NCI-H2107 treated with DMSO at 0.1 percent for 48 hours (cell line): Measurements from ENCODE around the gene MLC1.

Experiments used
- DNase-seq: peaks from one replicate; lab custom pipeline; 2025; ENCODE audit not compliant: unreplicated experiment; lab: John Stamatoyannopoulos, UW

Gene MLC1

GRCh38 chr22:50039669-50040443 lies 45.4 kb downstream of the MLC1 start:
- DNase-seq = no peak

GRCh38 chr22:50035976-50036724 lies 49.1 kb downstream of the MLC1 start:
- no peak for DNase-seq

DNA sequence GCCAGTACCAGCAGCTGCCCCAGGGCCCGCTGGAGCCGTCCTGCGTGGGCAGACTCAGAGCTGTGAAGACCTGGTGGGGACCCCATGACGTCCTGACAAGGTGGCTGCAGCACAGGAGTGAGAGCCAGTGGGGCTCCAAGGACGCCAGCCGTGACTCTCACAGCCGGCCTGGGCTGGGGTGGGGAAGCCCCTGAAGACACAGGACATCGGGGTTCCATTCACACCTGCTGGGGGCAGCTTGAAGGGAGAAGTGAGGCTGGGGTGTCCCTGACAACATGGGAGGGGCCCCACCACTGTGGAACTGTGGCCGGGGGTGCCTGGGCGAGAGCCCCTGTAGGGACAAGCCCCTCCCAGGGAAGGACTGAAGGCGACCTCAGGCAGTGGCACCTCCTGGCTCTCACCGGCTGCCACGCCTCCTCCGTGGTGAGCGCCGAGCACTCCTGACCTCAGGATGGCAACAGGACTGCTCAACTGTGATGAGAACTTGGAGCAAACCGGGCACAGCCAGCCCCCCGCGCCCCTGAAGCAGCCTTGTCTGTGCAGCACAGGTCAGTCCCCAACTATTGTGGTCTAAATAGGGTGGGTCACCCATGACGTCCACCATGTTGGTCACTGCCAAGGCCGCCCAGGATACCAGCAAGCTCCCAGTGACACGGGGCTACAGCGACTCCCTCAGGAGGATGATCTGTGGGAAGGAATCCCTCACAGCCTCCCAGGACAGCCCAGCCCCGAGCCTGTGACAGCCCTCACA lies 49.9 kb downstream of the MLC1 start:
- no peak for DNase-seq

GRCh38 chr22:50034126-50035081 lies 50.8 kb downstream of the MLC1 start:
- no peak for DNase-seq

GRCh38 chr22:50032941-50033601 lies 52.2 kb downstream of the MLC1 start:
- no peak for DNase-seq

- DNase-seq = no peak
Measured at GRCh38 chr22:50032109-50032871, 52.9 kb downstream of the MLC1 start.

DNA sequence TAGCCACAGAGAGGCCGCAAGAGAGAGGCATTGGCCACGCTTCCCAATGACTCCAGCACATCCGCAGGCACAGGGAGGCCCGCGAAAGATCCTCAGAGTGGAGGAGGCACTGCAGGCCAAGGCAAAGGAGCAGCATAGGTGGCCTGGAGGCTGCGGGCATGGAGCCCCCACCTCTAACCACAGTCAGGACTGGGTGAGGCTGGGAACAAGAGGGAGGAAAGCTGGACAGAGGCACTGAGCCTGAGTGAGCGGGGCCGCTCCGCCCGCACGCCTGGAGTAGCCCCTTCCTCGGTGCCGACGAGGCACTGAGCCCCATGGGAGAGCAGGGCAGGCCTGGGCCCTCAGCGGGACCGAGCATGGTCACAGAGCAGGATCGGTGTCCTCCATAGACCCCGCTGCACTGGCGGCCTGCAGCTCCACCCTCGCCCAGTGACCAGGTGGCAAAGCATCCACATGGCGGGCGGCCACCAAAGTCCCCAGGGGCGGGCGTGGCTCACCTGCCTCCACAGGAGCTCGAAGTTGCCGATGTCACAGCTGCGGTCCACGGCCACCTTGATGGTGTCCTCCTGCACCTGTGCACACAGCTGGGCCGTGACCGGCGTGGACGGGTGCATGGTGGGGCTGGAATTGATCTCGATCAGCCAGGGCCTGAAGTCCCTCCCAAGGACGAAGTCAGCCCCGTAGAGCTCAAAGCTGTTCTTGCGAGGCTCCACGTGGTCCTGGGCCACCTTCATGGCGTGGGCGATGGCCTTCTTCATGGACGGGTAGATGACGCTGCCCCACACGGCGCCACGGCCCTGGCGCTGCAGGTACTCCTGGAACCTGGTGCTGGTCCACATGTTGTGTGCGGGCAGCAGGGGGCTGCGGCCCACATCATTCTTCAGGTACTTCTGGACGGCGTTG lies 53.8 kb downstream of the MLC1 start:
- no peak for DNase-seq

DNA sequence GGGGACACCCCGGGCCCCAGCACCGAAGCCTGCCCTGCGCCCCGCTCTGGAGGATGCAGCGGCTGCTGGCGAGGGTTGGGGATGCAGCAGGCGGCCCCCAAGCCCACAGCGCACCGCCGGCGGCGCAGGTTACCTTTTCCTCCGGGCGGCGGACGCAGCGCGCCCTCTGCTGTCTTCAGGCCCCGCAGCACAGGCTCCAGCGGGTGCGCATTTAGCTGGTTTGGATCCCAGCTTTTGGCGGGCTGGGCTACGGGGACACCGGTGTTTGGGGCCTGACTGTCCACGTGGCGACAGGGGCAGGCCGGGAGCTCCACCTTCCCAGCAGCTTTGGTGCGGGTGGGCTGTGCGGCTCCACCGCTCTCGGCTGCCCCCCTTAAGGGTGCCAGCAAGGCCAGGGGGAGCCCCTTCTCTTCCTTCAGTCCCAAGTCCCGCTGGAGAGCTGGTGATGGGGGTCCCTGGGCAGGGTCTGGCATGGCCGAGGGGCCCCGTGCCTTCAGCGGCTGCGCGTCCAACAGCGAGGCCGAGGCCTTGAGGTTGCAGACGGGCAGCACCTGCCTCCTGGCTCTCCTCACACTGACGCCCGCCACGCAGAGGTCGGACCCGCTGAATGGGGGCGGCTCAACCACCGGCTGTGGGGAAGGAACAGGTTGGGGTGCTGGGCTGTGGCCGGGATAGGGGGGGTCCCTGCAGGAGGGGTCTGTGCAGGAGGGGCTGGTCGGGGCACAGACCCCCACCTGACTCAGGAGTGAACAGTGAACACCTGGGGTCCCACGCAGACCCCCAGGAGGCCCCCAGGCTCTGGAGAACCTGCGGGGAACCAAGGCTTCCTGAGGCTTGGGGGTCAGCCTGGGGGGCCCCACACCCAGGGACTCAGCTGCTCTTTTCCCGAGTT lies 54.7 kb downstream of the MLC1 start:
- peak; percentile 41 for DNase-seq

GRCh38 chr22:50027639-50028537 lies 57.3 kb downstream of the MLC1 start:
- no peak for DNase-seq

GRCh38 chr22:50025993-50026392 lies 59.2 kb downstream of the MLC1 start:
- no peak for DNase-seq

DNA sequence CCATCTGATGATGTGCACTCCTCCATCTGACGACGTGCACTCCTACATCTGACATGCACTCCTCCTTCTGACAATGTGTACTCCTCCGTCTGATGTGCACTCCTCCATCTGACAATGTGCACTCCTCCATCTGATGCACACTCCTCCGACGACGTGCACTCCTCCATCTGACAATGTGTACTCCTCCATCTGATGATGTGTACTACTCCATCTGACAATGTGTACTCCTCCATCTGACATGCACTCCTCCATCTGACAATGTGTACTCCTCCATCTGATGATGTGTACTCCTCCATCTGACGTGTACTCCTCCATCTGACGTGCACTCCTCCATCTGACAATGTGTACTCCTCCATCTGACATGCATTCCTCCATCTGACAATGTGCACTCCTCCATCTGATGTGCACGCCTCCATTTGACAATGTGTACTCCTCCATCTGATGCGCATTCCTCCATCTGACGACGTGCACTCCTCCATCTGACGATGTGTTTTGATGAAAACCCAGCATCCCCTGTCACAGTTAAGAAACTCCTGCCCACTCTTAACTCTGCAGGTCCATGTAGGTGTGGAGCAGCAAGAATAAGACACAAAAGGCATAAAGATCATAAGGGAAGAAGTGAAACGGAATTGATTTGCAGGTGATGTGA lies 62.9 kb downstream of the MLC1 start:
- DNase-seq = no peak

GRCh38 chr22:50020606-50021005 lies 64.6 kb downstream of the MLC1 start:
- no peak for DNase-seq

GRCh38 chr22:50019316-50019715 lies 65.9 kb downstream of the MLC1 start:
- no peak for DNase-seq

- DNase-seq = no peak
Measured at GRCh38 chr22:50018608-50019285, 66.5 kb downstream of the MLC1 start.

- DNase-seq = no peak
Measured at GRCh38 chr22:50017701-50018224, 67.5 kb downstream of the MLC1 start.
